ENCODE measurements around the gene SCN4B. TPM values are rescaled to one million over a fixed set of nuclear protein-coding genes. Genes with fewer than 3 reads are reported as not detected.

Gene SCN4B
- total RNA-seq, 4 donors from 2014 or later, result 3.7 to 8.4 (median 4.4) TPM

GRCh38 chr11:118128721-118129470, 23.7 kb downstream of the SCN4B start:
- WGBS, result 48% methylated on average over 11 of the region's 11 CpGs
- H3K27ac ChIP-seq (replicated peaks in 1 of 4), result no peak overlapping the region
- intact Hi-C loops (cut with DNase I), result no loop called here
- H3K4me3 ChIP-seq, result no peak overlapping the region
- DNase-seq (ENCODE audit: extremely low spot score), result no peak
- no peaks in the 10 kb centered on the region for H3K36me3 ChIP-seq
- H3K9me3 ChIP-seq, result no peaks in the 10 kb centered on the region
- H3K4me1 ChIP-seq, result peaks cover 0 to 8% (median 0%) of the 10 kb centered on the region in 4 donors
- no peak for TF ChIP-seq CTCF (IDR thresholded peaks at IDR 0.05)
- TF ChIP-seq POLR2A (IDR thresholded peaks at IDR 0.05; ENCODE audit: low read depth), result no peak
- no peak for TF ChIP-seq POLR2AphosphoS5 (IDR thresholded peaks at IDR 0.05)
- TF ChIP-seq EP300 (IDR thresholded peaks at IDR 0.05), result no peak
- peaks cover 0 to 6% (median 2%) of the 10 kb centered on the region in 4 donors for H3K27me3 ChIP-seq

GRCh38 chr11:118128310-118128709, 24.3 kb downstream of the SCN4B start:
- TF ChIP-seq POLR2AphosphoS5 (IDR thresholded peaks at IDR 0.05) (no peak), CTCF (IDR thresholded peaks at IDR 0.05) (no peak), POLR2A (IDR thresholded peaks at IDR 0.05; ENCODE audit: low read depth) (no peak), EP300 (IDR thresholded peaks at IDR 0.05) (no peak)
- Histone ChIP-seq H3K9me3 (no peaks in the 10 kb centered on the region), H3K4me3 (no peak overlapping the region), H3K27me3 (peaks cover 0 to 4% (median under 1%) of the 10 kb centered on the region in 4 donors), H3K27ac (replicated peaks in 1 of 4) (no peak overlapping the region), H3K36me3 (no peaks in the 10 kb centered on the region), H3K4me1 (peaks cover 0 to 8% (median 0%) of the 10 kb centered on the region in 4 donors)
- DNase-seq (ENCODE audit: extremely low spot score), result no peak
- 41% methylated on average over 4 of the region's 4 CpGs for WGBS
- intact Hi-C loops (cut with DNase I), result no loop called here

- Histone ChIP-seq H3K9me3 (no peaks in the 10 kb centered on the region), H3K4me1 (peaks cover 0 to 8% (median 0%) of the 10 kb centered on the region in 4 donors), H3K27ac (replicated peaks in 1 of 4) (no peak overlapping the region), H3K4me3 (no peak overlapping the region), H3K27me3 (peaks cover 0 to 4% (median 0%) of the 10 kb centered on the region in 4 donors), H3K36me3 (no peaks in the 10 kb centered on the region)
- TF ChIP-seq EP300 (IDR thresholded peaks at IDR 0.05) (no peak), CTCF (IDR thresholded peaks at IDR 0.05) (no peak), POLR2AphosphoS5 (IDR thresholded peaks at IDR 0.05) (no peak)
- no peak for DNase-seq (ENCODE audit: extremely low spot score)
- intact Hi-C loops (cut with DNase I), result no loop called here
- 89% methylated on average over 7 of the region's 7 CpGs for WGBS
These were observed 26.4 kb downstream of the SCN4B start for GRCh38 chr11:118126082-118126838.

- peaks cover 0 to 4% (median 0%) of the 10 kb centered on the region in 4 donors for H3K27me3 ChIP-seq
- no peaks in the 10 kb centered on the region for H3K9me3 ChIP-seq
- no peak for TF ChIP-seq POLR2AphosphoS5 (IDR thresholded peaks at IDR 0.05)
- no peak for DNase-seq (ENCODE audit: extremely low spot score)
- intact Hi-C loops (cut with DNase I), result no loop called here
- H3K36me3 ChIP-seq, result no peaks in the 10 kb centered on the region
- no peak overlapping the region for H3K4me3 ChIP-seq
- H3K27ac ChIP-seq (replicated peaks in 1 of 4), result no peak overlapping the region
- WGBS, result 71% methylated on average over 8 of the region's 8 CpGs
- H3K4me1 ChIP-seq, result peaks cover 0 to 8% (median 0%) of the 10 kb centered on the region in 4 donors
These were observed 27.6 kb downstream of the SCN4B start for GRCh38 chr11:118124929-118125535.

GRCh38 chr11:118120793-118121192, 31.8 kb downstream of the SCN4B start:
- 92% methylated on average over 1 of the region's 1 CpG for WGBS
- Histone ChIP-seq H3K36me3 (no peaks in the 10 kb centered on the region), H3K27me3 (peaks cover 0 to 5% (median 0%) of the 10 kb centered on the region in 4 donors), H3K4me3 (no peak overlapping the region), H3K9me3 (no peaks in the 10 kb centered on the region), H3K4me1 (peaks cover 0 to 4% (median 0%) of the 10 kb centered on the region in 4 donors), H3K27ac (replicated peaks in 1 of 4) (no peak overlapping the region)
- intact Hi-C loops (cut with DNase I), result no loop called here
- DNase-seq (ENCODE audit: extremely low spot score), result no peak
- TF ChIP-seq POLR2A (IDR thresholded peaks at IDR 0.05; ENCODE audit: low read depth) (no peak), EP300 (IDR thresholded peaks at IDR 0.05) (no peak), POLR2AphosphoS5 (IDR thresholded peaks at IDR 0.05) (no peak), CTCF (IDR thresholded peaks at IDR 0.05) (no peak)

Data from esophagus muscularis mucosa (tissue), 4 donors.